Epithelial cell of proximal tubule (primary cell): ENCODE data around the gene SLC25A23. TPM values are rescaled to one million over a fixed set of nuclear protein-coding genes. Genes with fewer than 3 reads are reported as not detected.

ENCODE experiments used
- DNase-seq: peaks from one replicate; pipeline ENCODE4 v3.0.0-alpha.2; 2011; ENCODE audit warnings: low read depth
- H3K4me3 ChIP-seq: 2 replicates; pipeline ENCODE4 v1.5.1; 2011; ENCODE audit warnings: low read depth, mild to moderate bottlenecking, low read length
- CTCF ChIP-seq: conservative IDR thresholded peaks from 2 replicates; pipeline ENCODE4 v1.5.1; 2012; ENCODE audit warnings: low read depth, mild to moderate bottlenecking, low read length
- total RNA-seq: library from RNA; depleted of rRNA; stranded (reverse); fragments of >200 nt; gene quantifications from 2 replicates; pipeline ENCODE4 v1.2.3, GENCODE V29; 2015

The SLC25A23 gene
- total RNA-seq, 1 donor from 2014 or later = 34.1 TPM

GRCh38 chr19:6489278-6490061 lies 29.9 kb upstream of the SLC25A23 start:
- no peak overlapping the region for H3K4me3 ChIP-seq
- no peak for DNase-seq
- TF ChIP-seq CTCF = no peak

GRCh38 chr19:6484831-6485230 lies 25.2 kb upstream of the SLC25A23 start:
- no peak for TF ChIP-seq CTCF
- DNase-seq = no peak

GRCh38 chr19:6484230-6484629 lies 24.6 kb upstream of the SLC25A23 start:
- TF ChIP-seq CTCF = no peak
- DNase-seq = no peak
- no peak overlapping the region for H3K4me3 ChIP-seq

More at GRCh38 chr19:6484831-6485230, 25.2 kb upstream of the SLC25A23 start:
- no peak overlapping the region for H3K4me3 ChIP-seq

GRCh38 chr19:6483235-6483634 lies 23.6 kb upstream of the SLC25A23 start:
- no peak overlapping the region for H3K4me3 ChIP-seq
- no peak for DNase-seq
- TF ChIP-seq CTCF = no peak

- no peak for TF ChIP-seq CTCF
- H3K4me3 ChIP-seq = no peak overlapping the region
- DNase-seq = no peak
Observed at GRCh38 chr19:6482343-6482686, 22.7 kb upstream of the SLC25A23 start.

- DNase-seq = no peak
- no peak within 1 kb of the TSS for H3K4me3 ChIP-seq
- peak; percentile 74 for TF ChIP-seq CTCF
Observed at GRCh38 chr19:6481541-6482342, 22.1 kb upstream of the SLC25A23 start, which contains the start of gene DENND1C. Gene DENND1C, minus strand, starts transcription at chr19:6481787. Its CDS starts 92 bp downstream, at chr19:6481695.
